DOHH2 (cell line): ENCODE measurements around the gene CAMLG.
"Not testable (repeated sequence)": the region's sequence is repeated elsewhere in the genome, so short reads cannot be mapped to it uniquely, and the experiment has no call there.

Source experiments
- H3F3A ChIP-seq: fragments of 200-600 bp; sonication (generic), shearing (Covaris generic); 2 replicates; pipeline ENCODE4 v1.6.0; 2016; ENCODE audit warnings: antibody characterized with exemption, mild to moderate bottlenecking; ENCODE audit not compliant: control insufficient read depth, insufficient read depth
- H3K27ac ChIP-seq: fragments of 200-600 bp; sonication (generic); 2 replicates; pipeline ENCODE4 v1.5.1; 2014; ENCODE audit warnings: low read depth, mild to moderate bottlenecking, low read length, moderate library complexity
- H3K27me3 ChIP-seq: fragments of 200-600 bp; sonication (generic); 2 replicates; pipeline ENCODE4 v1.6.1; 2014; ENCODE audit warnings: mild to moderate bottlenecking, low read length, mixed read lengths; ENCODE audit not compliant: control insufficient read depth
- H3K36me3 ChIP-seq: fragments of 200-600 bp; sonication (generic); 2 replicates; pipeline ENCODE4 v1.6.1; 2014; ENCODE audit warnings: mild to moderate bottlenecking, low read length, moderate library complexity, mixed read lengths; ENCODE audit not compliant: control insufficient read depth
- H3K4me1 ChIP-seq: fragments of 200-600 bp; sonication (generic); 2 replicates; pipeline ENCODE4 v1.6.1; 2014; ENCODE audit warnings: mild to moderate bottlenecking, low read length, mixed read lengths; ENCODE audit not compliant: control insufficient read depth
- H3K4me2 ChIP-seq: fragments of 200-600 bp; sonication (generic); 2 replicates; pipeline ENCODE4 v1.6.0; 2014; ENCODE audit warnings: mild to moderate bottlenecking, low read length, moderate library complexity
- H3K4me3 ChIP-seq: fragments of 200-600 bp; sonication (generic); 2 replicates; pipeline ENCODE4 v1.5.1; 2014; ENCODE audit warnings: mild to moderate bottlenecking, low read length, mixed read lengths
- H3K79me2 ChIP-seq: fragments of 200-600 bp; sonication (generic); 2 replicates; pipeline ENCODE4 v1.6.1; 2014; ENCODE audit warnings: mild to moderate bottlenecking, low read length, mixed read lengths; ENCODE audit not compliant: control insufficient read depth
- H3K9me2 ChIP-seq: fragments of 200-600 bp; sonication (generic); replicated peaks from 2 replicates; pipeline ENCODE4 v1.6.1; 2014; ENCODE audit warnings: mild to moderate bottlenecking, low read length, mixed read lengths; ENCODE audit not compliant: control insufficient read depth
- H3K9me3 ChIP-seq: fragments of 200-600 bp; sonication (generic); 2 replicates; pipeline ENCODE4 v1.6.1; 2014; ENCODE audit warnings: antibody characterized with exemption, low read length, mixed read lengths; ENCODE audit not compliant: control insufficient read depth, insufficient read depth
- H4K20me1 ChIP-seq: fragments of 200-600 bp; sonication (generic); 2 replicates; pipeline ENCODE4 v1.6.0; 2014; ENCODE audit warnings: low read depth, mild to moderate bottlenecking, antibody characterized with exemption, low read length, moderate library complexity; ENCODE audit not compliant: control insufficient read depth, insufficient read depth
- EZH2phosphoT487 ChIP-seq: fragments of 200-600 bp; sonication (generic); IDR thresholded peaks from 2 replicates; pipeline ENCODE4 v1.6.1; 2017; ENCODE audit warnings: borderline replicate concordance, mild to moderate bottlenecking, antibody characterized with exemption, low read length, moderate library complexity, mixed read lengths
- TF ChIP-seq, protein P1 (sequence below): fragments of 200-600 bp; sonication (generic); IDR thresholded peaks from one replicate; pipeline ENCODE4 v1.5.1; 2014; ENCODE audit warnings: antibody characterized with exemption, mild to moderate bottlenecking, low read depth, low read length; ENCODE audit not compliant: poor library complexity, severe bottlenecking

Gene CAMLG

DNA sequence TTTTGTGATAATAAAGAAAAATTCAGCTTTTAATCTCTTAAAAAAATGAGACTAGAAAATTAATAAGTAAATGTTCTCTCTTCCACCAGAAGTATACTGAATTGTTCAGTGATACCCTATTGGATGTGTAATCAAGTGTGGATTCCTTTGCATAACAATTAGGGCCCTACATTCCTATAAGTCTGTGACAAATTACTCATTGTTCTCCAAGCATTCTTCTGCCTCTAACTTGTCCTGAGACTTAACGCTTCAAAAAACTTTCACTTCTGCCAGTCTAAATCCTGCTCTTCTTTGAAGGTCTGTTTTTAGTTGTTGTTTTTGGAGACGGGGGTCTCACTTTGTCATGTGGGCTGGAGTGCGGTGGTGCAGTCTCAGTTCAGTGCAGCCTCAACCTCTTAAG, 11.1 kb downstream of the CAMLG start:
- H3K4me3 ChIP-seq, result peak overlapping the region; percentile 29
- H3K4me1 ChIP-seq, result peaks cover 30% of the 10 kb centered on the region
- H3K27me3 ChIP-seq, result no peaks in the 10 kb centered on the region
- H3K4me2 ChIP-seq, result peak overlapping the region; percentile 56
- H3F3A ChIP-seq, result peaks cover 26% of the 10 kb centered on the region
- H3K27ac ChIP-seq, result peak overlapping the region; percentile 65
- no peaks in the 10 kb centered on the region for H4K20me1 ChIP-seq
- peaks cover 28% of the 10 kb centered on the region for H3K36me3 ChIP-seq
- no peaks in the 10 kb centered on the region for H3K9me2 ChIP-seq
- TF ChIP-seq, protein P1, sequence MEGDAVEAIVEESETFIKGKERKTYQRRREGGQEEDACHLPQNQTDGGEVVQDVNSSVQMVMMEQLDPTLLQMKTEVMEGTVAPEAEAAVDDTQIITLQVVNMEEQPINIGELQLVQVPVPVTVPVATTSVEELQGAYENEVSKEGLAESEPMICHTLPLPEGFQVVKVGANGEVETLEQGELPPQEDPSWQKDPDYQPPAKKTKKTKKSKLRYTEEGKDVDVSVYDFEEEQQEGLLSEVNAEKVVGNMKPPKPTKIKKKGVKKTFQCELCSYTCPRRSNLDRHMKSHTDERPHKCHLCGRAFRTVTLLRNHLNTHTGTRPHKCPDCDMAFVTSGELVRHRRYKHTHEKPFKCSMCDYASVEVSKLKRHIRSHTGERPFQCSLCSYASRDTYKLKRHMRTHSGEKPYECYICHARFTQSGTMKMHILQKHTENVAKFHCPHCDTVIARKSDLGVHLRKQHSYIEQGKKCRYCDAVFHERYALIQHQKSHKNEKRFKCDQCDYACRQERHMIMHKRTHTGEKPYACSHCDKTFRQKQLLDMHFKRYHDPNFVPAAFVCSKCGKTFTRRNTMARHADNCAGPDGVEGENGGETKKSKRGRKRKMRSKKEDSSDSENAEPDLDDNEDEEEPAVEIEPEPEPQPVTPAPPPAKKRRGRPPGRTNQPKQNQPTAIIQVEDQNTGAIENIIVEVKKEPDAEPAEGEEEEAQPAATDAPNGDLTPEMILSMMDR, result no peak
- TF ChIP-seq EZH2phosphoT487, result no peak
- H3K9me3 ChIP-seq, result no peaks in the 10 kb centered on the region
- H3K79me2 ChIP-seq, result peaks cover 19% of the 10 kb centered on the region

DNA sequence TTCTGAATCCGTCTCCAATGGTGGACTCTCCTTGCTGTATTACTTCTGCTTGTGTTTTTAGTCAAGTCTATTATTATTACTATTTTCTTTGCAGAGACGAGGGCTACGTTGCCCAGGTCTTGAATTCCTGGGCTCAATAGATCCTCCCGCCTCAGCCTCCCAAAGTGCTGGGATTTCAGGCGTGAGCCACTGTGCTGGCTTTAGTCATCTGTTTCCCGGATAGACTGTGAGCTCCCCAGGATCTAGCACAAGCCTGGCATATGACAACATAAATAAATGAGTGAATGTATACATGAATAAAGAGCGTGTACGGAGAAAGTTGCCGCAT, 19.8 kb downstream of the CAMLG start:
- no peaks in the 10 kb centered on the region for H3K9me2 ChIP-seq

DNA sequence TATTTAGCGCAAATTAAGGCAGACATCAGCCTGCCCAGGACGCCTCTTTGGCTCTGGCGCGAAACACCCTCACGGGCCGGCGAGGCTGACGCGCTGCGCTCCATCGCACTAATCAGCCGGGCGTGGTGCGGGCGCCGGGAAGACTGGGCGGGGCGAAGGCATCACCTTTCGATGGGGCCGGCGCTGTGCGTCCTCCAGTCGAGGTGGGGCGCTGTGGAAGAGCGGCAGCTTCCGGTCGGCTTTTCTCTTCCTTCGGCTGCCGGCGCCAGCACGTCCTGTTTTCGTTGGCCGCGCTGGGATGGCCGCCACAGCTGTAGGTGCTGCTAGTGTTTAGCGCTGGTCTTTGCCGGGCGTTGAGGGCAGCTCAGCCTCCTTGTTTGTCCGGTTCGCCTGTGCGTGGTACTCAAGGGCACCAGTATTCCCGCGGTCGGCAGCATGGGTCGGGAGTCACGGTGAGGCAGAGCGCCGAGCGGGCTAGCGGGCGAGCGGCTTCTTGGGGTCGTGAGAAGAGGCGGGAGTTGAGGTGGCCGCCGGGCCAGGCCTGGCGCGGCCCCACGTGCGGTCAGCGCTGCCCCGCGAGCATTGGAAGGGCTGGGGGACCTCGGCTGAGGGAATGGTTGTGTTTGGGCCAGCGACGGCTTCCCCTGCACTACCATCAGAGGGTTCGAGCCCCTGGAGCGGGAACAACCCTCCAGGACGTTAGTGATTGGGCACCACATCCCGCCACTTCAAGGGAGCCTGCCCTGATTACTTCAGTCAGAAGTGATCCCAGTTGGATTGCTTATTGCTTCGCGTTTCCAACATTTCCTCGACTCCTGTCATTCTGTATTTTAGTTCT, 20.4 kb downstream of the CAMLG start, which contains the start of gene DDX46:
TSS of gene DDX46 (plus strand) at position 276 of the 838 bp plus-strand sequence. CDS start at position 436, 160 bp downstream.
- Histone ChIP-seq H3K36me3 (peaks cover 21% of the 10 kb centered on the region), H3K9me3 (no peaks in the 10 kb centered on the region), H3K9me2 (no peaks in the 10 kb centered on the region), H3F3A (peaks cover 3% of the 10 kb centered on the region; the same call in 1 of the 2 replicates), H3K79me2 (peaks cover 54% of the 10 kb centered on the region), H4K20me1 (peaks cover 7% of the 10 kb centered on the region; the same call in 1 of the 2 replicates), H3K4me2 (peak within 1 kb of the TSS; percentile 93), H3K27me3 (no peaks in the 10 kb centered on the region), H3K4me1 (peaks cover 39% of the 10 kb centered on the region), H3K4me3 (peak within 1 kb of the TSS; percentile 93), H3K27ac (peak within 1 kb of the TSS; percentile 34)
- no peak for TF ChIP-seq EZH2phosphoT487
- TF ChIP-seq, protein P1, result peak; percentile 83

More for the DNA sequence above, 19.8 kb downstream of the CAMLG start:
- H3K27ac ChIP-seq, result peak overlapping the region; percentile 34
- peak overlapping the region; percentile 93 for H3K4me2 ChIP-seq
- H3K79me2 ChIP-seq, result peaks cover 48% of the 10 kb centered on the region
- H3K4me1 ChIP-seq, result peaks cover 39% of the 10 kb centered on the region
- peaks cover 7% of the 10 kb centered on the region; the same call in 1 of the 2 replicates for H4K20me1 ChIP-seq
- peaks cover 18% of the 10 kb centered on the region for H3K36me3 ChIP-seq
- H3F3A ChIP-seq, result peaks cover 3% of the 10 kb centered on the region; the same call in 1 of the 2 replicates
- no peaks in the 10 kb centered on the region for H3K27me3 ChIP-seq
- TF ChIP-seq, protein P1, result no peak
- no peak for TF ChIP-seq EZH2phosphoT487
- peak overlapping the region; percentile 93 for H3K4me3 ChIP-seq
- H3K9me3 ChIP-seq, result no peaks in the 10 kb centered on the region

DNA sequence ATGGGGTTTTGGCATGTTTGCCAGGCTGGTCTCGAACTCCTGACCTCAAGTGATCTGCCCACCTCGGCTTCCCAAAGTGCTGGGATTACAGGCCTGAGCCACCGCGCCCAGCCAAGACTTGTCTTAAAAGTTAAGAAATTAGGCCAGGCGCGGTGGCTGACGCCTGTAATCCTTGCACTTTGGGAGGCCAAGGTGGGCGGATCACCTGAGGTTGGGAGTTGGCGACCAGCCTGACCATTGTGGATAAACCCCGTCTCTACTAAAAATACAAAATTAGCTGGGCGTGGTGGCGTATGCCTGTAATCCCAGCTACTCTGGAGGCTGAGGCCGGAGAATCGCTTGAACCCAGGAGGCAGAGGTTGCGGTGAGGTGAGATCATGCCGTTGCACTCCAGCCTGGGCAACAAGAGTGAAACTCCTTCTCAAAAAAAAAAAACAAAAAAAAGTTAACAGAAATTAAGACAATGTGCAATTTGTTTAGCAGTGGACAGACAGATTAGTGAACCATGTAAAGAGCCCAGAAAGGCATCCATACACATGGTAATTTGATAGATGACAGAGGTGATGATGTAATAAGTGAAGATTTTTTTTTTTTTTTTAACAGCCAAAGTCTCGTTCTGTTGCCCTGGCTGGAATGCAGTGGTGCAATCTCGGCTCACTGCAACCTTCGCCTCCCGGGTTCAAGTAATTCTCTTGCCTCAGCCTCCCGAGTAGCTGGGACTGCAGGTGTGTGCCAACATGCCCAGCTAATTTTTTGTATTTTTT, 29.4 kb downstream of the CAMLG start:
- Histone ChIP-seq H3K79me2 (peaks cover 30% of the 10 kb centered on the region), H3K36me3 (peaks cover 71% of the 10 kb centered on the region)
- H3K4me3 ChIP-seq, H4K20me1 ChIP-seq, H3K9me3 ChIP-seq, H3F3A ChIP-seq, H3K9me2 ChIP-seq, H3K4me2 ChIP-seq, H3K4me1 ChIP-seq, H3K27ac ChIP-seq, H3K27me3 ChIP-seq: not testable (repeated sequence)
